CD4-positive, alpha-beta T cell treated with Interleukin-4 for 1 hour (primary cell): ENCODE measurements around the gene TNNT1.

ENCODE experiments used
- DNase-seq, 2 donors: peaks; one replicate each; pipeline ENCODE4 v3.0.0-alpha.2; 2020 to 2022

TNNT1 gene

GRCh38 chr19:55106591-55106990 is 42.4 kb downstream of the TNNT1 start:
- DNase-seq, result no peak

GRCh38 chr19:55105237-55105636 is 43.8 kb downstream of the TNNT1 start:
- DNase-seq, result no peak

- DNase-seq, result no peak
Measured at GRCh38 chr19:55103190-55103589, 45.8 kb downstream of the TNNT1 start.

- DNase-seq, result no peak
Measured at GRCh38 chr19:55101261-55101660, 47.7 kb downstream of the TNNT1 start.

- no peak for DNase-seq
Measured at GRCh38 chr19:55099557-55100506, 49.2 kb downstream of the TNNT1 start.

- DNase-seq, result no peak
Measured at GRCh38 chr19:55098716-55099556, 50.1 kb downstream of the TNNT1 start.

- no peak for DNase-seq
Measured at GRCh38 chr19:55097864-55098715, 50.9 kb downstream of the TNNT1 start.

GRCh38 chr19:55096061-55096701 is 52.8 kb downstream of the TNNT1 start:
- DNase-seq, result no peak

- no peak for DNase-seq
Measured at GRCh38 chr19:55095260-55096060, 53.5 kb downstream of the TNNT1 start.

GRCh38 chr19:55094456-55095259 is 54.3 kb downstream of the TNNT1 start:
- no peak for DNase-seq

- DNase-seq, result no peak
Measured at GRCh38 chr19:55092423-55093318, 56.3 kb downstream of the TNNT1 start.

GRCh38 chr19:55091955-55092354 is 57.1 kb downstream of the TNNT1 start:
- DNase-seq, result no peak

GRCh38 chr19:55091126-55091910 is 57.7 kb downstream of the TNNT1 start:
- no peak for DNase-seq

GRCh38 chr19:55090564-55090963 is 58.4 kb downstream of the TNNT1 start:
- no peak for DNase-seq

- DNase-seq, result no peak
Measured at GRCh38 chr19:55089342-55089944, 59.6 kb downstream of the TNNT1 start.

- peak; percentile 71 to 76 for DNase-seq
Measured at GRCh38 chr19:55088543-55089341, 60.3 kb downstream of the TNNT1 start.

- no peak for DNase-seq
Measured at GRCh38 chr19:55088021-55088451, 61.0 kb downstream of the TNNT1 start.
